IPS-NIHi7 (cell line): Measurements from ENCODE around the gene LIAS.
"Not testable (repeated sequence)": the region's sequence is repeated elsewhere in the genome, so short reads cannot be mapped to it uniquely, and the experiment has no call there.

Experiments
- DNase-seq: peaks from one replicate; pipeline ENCODE4 v3.0.0; 2012; ENCODE audit warnings: mixed read lengths; ENCODE audit errors: extremely low spot score

LIAS gene

DNA sequence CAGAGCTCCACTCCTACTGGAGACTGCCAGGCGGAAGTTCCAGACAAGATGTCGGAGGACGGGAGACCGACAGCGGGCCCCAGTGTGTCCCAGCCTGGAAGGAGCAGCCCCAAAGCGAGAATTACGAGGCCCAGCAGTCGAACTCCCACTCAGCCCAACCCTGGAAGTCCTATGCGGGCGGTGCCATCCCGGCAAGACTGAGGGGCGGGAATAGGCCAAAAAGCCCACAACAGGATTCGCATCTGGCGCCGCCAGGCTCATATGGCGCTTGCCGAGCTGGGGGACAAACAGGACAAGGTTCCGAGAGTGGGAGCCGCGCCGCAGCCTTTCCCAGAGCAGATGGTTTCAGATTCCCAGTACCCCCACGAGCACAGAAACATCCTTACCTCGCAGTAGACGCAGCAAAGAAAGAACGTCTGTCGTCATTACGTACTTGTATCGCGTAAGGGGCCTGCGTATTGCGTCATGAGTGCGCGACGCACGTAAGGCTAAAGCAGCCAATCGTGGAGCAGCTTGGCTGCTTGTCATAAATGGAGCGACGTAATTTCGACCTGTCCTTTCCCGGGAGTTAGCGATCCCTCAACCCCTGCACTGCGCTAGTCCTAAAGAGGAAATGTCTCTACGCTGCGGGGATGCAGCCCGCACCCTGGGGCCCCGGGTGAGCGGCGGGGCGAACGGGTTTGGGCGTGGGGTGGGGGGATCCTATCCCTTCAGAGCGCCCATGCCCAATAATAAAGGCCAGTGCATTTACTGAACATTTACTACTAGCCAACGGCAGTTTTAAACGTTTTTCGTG lies at the start of gene LIAS, which contains the start of gene RPL9:
LIAS (plus strand) TSS at position 552 of the 796 bp plus-strand sequence; CDS start at position 614, 62 bp downstream.
RPL9 (minus strand) TSS at position 418 of the 796 bp plus-strand sequence. CDS start 483 bp downstream, outside the sequence.
- DNase-seq, result peak; percentile 98

DNA sequence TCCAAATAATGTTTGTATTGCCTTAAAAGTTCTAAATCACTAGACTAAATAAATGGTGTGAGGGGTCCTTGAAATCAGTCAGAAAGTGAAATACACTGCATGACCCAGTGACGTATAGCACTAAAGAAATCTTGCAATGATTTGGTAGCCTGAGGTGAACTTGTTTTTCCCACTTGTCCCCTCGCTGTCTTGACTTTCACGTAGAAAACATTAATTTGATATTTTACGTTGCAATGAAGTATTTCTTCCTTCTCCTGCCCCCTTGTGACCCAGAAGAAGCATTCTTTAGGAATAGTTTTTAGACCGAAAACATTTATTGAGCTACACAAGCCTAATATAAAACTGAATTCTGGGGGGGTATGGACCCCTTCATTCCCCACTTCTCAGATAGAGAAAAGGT lies 48.4 kb upstream of the LIAS start:
- no peak for DNase-seq

DNA sequence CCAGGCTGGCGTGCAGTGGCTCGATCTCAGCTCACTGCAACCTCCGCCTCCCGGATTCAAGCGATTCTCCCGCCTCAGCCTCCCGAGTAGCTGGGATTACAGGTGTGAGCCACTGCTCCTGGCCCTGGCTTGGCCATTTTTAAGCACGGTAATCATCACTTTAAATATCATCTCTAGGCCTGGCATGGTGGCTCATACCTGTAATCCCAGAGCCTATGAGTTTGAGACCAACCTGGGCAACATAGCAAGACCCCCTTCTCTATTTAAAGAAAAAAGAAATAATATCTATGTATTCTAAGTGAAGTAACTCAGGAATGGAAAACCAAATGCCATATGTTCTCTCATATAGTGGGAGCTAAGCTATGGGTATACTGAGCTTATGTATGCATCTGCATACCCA lies 47.3 kb upstream of the LIAS start:
- DNase-seq, result not testable (repeated sequence)

DNA sequence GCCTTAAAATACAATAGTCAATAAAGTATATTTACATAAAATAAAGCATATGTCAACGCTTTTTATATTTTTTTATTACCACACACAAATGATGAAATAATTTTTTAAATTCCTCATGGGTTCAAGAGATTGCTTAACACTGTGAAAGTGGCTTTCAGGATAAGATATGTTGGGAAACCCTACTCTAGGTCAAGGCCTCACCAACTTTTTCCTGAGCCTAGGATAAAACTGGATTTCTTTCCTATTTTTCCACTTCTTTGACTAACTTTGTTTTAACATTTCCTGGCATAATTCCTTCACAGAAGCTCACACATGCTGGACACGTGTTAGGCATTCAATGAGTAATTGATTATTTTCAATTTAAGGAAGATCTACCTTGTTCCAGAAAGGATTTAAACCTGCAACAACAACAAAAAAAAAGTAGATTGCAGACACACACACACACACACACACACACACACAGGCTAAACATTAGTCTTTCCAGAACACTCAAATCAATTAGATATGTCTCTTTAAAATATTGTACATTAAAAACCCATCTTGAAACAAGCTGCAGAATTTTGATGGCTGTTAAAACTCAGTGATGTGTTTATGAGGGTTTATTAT lies 43.1 kb upstream of the LIAS start:
- DNase-seq, result no peak

DNA sequence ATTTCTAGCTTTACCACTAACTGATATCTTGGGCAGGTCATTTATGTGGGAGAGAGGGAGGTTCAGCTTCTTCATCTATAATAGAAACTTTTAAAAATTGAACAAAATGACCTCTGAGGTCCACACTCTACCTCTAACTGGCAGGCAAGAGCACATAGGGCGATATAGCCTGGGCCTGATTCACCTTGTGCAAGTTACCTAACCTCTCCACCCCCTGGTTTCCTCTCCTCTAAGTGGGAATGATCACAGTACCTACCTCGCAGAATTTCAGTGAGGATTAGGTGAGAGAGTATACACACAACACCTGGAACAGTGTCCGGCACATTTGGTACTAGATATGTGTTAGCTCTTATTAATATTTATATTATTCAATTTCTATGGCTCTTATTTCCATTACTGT lies 36.6 kb upstream of the LIAS start:
- no peak for DNase-seq

DNA sequence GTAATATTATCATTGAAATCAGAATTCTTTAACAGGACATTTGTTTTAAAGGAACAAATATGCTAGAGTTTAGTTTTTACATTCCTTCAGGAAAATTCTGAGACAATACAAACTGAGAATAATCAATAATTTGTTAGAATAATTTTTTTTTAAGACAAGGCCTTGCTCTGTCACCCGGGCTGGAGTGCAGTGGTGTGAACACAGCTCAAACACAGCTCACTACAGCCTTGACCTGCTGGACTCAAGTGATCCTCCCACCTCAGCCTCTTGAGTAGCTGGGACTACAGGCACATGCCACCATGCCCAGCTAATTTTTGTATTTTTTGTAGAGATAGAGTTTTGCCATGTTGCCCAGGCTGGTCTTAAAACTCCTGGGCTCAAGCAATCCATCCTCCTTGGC lies 33.6 kb upstream of the LIAS start:
- not testable (repeated sequence) for DNase-seq

DNA sequence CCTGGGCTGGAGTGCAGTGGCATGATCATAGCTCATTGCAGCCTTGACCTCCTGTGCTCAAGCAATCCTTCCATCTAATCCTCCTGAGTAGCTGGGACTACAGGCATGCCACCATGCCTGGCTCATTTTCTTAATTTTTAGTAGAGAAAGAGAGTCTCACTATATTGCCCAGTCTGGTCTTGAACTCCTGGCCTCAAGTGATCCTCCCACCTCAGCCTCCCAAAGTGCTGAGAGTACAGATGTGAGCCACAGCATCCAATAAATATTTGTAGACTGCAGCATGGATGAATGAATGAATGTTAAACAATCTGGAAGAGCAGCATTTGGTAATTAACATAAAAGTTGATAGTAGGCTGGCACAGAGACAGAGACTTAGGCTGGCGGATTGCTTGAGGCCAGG lies 32.1 kb upstream of the LIAS start:
- DNase-seq, result no peak

DNA sequence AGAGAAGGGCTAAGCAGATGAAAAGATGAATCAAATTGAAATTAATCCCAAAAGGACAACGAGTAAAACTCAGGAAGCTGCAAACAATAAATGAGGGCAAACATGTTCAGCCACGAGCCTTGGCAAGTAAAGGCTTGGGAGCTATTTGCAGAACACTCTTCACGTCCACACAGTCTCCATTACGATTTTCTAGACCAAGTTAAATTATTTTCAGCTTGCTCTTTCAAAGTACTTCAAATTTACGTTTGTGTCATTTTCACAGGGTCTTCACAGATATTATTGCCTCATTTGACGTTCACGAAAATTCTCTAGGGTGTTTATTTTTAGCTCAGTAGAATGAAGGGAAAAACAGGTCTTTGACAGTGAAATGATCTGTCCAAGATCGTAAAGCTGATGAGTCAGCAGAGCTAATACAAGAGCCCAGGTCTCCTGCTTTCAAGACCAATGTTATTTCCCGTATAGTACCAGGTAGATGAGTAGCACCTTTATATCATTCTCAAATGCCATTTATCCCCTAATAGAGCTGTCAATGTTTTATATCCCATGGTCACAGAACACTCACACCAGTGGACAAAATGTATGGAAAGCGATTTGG lies 31.2 kb upstream of the LIAS start:
- DNase-seq, result no peak

DNA sequence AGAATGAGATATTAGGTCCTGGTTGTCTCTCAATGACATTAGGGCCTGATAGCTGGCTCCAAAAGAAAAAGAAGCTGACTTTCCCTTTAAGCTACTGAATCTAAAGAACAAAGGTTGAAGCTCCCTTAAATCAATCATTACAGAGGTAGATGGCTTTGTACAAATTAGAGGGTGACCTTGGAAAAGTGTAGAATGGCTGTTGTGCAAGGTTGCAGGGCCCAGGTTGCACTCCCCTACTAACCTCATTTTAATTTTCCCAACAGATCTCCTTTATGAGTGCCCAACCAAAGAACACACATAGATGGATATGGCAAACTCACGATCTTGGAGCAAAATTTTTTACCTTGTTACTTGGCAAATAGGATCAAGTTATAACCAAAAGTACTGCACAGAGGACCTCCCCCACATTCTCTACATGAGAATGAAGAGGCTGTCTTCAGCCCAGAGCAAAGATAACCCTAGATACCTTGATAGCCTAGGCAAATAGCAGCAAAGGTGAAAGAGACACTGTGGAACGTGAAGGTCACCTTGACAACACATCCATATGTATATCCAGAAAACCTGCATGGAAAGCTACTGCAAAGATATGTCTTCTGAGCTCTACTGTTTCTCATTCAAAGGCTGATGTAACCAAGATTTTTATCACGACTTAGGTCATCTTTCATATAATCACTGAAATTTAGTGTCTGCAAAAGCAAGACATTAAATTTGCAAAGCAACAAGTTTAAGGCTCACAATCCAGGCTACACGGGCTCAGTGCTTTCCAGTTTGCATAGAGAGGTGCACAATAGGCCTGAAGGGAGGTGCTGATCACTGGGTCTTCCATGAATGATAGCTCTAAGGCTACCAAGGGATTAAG lies 29.2 kb upstream of the LIAS start:
- DNase-seq, result no peak

DNA sequence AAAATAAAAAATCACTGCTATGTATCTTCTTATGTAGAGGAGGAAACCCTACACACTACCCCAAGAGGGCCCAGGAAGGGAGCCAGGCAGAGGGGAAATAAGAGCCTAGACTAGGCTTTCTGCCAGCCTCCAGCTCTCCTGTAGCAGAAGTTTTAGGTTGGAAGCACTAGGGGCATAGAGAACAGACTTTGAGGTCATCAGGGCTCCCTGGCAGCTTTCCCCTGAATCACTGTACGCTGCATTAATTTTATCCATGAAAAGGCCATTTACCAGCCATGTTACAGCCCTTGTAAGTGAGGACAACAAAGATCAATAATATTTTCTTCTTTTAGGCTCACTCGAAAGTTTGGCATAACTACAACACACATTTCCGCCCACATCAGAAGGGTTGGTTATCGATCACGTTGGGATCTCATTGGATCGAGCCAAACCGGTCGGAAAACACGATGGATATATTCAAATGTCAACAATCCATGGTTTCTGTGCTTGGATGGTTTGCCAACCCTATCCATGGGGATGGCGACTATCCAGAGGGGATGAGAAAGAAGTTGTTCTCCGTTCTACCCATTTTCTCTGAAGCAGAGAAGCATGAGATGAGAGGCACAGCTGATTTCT lies 24.9 kb upstream of the LIAS start:
- no peak for DNase-seq

DNA sequence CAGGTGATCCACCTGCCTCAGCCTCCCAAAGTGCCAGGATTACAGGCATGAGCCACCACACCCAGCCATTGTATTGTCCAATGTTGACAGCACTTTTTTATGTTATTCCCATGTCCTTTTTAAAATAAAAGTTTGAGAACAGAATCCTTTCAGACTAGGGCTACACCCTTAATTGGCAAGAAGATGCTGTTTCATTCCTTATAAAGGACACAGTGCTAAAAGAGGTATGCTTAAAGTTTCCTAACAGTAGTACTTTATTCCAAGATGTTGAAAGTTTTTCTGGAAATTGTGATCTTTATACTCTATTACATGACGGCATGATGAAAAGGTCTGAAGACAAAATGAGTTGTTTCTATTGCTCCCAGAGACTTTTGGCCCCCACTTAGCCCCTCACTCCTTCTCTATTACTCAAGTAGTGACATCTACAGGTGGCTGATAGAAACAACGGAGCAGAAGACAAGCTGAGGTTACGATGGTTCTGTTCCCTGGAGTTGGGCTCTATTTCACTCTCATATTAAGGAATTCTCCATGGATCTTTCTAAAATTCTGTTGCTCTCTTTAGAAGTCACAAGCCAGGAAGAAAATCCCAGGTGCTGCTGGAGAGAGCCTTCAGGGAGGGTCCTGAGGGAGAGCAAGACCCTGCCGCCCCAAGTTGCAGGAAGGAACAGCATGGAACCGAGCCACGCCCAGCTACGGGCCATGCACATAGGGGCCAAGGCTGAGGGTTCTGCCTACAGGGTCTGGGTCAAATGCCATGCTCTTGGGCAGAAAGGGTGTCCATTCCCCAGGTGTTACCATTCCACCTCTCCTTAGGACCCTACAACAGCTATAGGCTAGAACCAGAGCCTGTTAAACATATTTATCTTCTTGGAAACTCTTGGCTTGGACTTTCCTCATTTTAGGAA lies 22.9 kb upstream of the LIAS start:
- DNase-seq, result peak; percentile 56

DNA sequence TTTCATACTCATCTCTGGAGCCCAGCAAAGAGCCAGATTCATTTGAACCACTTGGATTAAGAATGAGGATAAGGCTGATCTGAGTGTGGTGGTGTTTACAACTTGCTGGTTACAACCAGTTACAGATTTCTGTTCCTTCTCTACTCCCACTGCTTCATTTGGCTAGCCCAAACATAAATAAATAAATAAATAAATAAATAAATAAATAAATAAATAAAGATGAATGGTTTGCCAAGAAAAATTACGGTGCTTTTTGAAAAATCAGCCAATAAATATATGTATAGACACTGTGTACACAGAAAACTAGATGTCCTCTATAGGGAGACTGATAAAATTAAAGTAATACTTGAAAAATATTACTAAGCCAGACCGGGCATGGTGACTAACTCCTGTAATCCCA lies 17.3 kb upstream of the LIAS start:
- no peak for DNase-seq

DNA sequence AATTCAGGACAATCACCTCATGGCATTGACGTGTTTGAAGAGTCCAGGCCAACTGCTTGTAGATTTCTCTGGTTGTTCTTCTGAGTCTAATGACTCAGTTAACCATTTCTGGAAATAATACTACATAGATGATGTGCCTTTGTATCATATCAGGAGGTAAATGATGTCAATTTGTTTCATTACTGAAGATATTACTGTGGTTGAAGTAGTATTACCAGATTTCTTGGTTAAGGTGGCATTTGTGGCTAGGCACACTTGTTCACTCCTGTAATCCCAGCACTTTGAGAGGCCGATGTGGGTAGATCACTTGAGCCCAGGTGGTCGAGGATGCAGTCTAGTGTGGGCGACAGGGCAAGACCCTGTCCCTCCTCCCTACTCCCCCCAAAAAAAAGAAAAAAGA lies 15.9 kb upstream of the LIAS start:
- no peak for DNase-seq

DNA sequence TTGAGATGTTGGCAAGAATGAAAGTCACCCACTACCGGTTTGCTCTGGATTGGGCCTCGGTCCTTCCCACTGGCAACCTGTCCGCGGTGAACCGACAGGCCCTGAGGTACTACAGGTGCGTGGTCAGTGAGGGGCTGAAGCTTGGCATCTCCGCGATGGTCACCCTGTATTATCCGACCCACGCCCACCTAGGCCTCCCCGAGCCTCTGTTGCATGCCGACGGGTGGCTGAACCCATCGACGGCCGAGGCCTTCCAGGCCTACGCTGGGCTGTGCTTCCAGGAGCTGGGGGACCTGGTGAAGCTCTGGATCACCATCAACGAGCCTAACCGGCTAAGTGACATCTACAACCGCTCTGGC lies 12.4 kb upstream of the LIAS start:
- no peak for DNase-seq

DNA sequence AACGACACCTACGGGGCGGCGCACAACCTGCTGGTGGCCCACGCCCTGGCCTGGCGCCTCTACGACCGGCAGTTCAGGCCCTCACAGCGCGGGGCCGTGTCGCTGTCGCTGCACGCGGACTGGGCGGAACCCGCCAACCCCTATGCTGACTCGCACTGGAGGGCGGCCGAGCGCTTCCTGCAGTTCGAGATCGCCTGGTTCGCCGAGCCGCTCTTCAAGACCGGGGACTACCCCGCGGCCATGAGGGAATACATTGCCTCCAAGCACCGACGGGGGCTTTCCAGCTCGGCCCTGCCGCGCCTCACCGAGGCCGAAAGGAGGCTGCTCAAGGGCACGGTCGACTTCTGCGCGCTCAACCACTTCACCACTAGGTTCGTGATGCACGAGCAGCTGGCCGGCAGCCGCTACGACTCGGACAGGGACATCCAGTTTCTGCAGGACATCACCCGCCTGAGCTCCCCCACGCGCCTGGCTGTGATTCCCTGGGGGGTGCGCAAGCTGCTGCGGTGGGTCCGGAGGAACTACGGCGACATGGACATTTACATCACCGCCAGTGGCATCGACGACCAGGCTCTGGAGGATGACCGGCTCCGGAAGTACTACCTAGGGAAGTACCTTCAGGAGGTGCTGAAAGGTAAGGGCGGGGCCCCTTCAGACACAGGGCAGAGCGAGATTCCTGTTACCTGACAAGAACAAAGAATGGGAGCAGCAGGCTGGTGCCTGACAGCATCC lies 11.8 kb upstream of the LIAS start:
- peak; percentile 78 for DNase-seq

DNA sequence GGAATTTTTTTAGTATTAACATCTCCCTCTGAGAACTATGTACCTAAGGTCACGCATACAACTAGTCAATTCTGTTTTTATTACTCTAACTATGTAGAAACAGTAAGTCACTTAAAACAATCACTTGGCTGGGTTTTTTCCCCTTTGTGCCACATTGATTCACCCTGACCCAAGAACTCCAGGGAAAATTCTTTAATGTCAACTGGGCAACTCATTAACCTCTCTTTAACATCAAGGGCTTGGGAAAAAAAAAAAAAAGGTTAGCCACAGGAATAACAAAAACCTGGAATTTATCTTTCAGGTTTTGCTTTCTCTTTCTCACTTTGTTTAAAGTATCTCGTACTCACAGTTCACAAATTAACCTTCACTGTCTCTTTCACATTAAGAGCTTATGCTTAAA lies 8.2 kb upstream of the LIAS start:
- DNase-seq, result no peak

DNA sequence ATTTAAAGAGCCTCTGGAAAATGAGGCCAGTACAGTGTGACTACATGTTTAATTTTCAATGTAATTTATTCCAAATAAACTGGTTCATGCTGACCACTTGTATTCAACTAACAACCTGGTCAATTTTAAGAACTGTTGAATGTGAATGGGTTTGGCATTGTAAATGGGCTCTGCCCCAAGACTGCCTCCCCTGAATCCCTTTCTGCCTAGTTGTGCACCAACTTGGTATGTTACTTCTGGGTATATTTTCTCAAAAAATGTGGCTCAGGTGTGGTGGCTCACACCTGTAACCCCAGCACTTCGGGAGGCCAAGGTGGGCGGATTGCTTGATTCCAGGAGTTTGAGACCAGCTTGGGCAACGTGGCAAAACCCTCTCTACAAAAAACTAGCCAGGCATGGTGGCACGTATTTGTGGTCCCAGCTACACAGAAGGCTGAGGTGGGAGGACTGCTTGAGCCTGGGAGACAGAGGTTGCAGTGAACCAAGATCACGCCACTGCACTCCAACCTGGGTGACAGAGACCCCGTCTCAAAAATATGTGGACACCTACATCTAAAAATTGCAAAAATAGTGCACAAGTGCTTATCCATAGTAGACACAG lies 7.3 kb upstream of the LIAS start:
- no peak for DNase-seq

DNA sequence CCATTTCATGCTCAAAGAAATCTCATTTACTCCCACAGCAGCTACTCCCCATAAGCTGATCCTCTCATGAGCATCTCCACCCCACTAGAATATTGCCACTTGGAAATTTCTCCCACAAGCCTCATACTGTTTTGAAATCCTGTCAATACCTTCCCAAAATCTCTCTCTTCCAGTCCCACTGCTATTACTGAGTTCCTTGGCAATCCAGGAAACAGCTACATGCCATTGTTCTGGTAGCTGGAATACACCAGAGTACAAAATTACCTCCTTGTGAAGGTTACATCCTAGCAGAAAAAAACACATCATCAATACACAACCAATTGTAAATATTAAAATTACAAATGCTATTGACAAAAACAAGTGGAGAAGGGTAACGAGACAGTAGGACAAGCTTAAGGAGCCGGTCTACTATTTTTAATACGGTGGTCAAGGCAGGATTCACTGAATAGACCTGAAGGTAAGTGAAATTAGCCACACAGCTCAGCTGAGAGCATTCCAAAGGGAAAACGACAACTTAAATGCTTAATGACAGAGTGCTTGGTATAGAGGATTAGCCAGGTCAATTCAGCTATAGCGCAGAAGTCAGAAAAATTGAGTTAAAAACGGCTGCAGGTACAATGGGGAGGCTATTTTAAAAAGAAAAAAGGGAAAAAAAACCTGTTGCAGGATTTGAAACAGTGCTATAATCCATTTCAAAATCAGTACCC lies 6.5 kb upstream of the LIAS start:
- no peak for DNase-seq
